ENCODE results near the gene HDAC7.

The HDAC7 gene

GRCh38 chr12:47776471-47777143 lies 43.1 kb downstream of the HDAC7 start:
- DNase-seq = no peak

GRCh38 chr12:47775100-47775911 lies 44.4 kb downstream of the HDAC7 start:
- no peak for DNase-seq

- no peak for DNase-seq
Observed at GRCh38 chr12:47774663-47775062, 45.0 kb downstream of the HDAC7 start.

GRCh38 chr12:47773858-47774580 lies 45.7 kb downstream of the HDAC7 start:
- peak; percentile 67 for DNase-seq

DNA sequence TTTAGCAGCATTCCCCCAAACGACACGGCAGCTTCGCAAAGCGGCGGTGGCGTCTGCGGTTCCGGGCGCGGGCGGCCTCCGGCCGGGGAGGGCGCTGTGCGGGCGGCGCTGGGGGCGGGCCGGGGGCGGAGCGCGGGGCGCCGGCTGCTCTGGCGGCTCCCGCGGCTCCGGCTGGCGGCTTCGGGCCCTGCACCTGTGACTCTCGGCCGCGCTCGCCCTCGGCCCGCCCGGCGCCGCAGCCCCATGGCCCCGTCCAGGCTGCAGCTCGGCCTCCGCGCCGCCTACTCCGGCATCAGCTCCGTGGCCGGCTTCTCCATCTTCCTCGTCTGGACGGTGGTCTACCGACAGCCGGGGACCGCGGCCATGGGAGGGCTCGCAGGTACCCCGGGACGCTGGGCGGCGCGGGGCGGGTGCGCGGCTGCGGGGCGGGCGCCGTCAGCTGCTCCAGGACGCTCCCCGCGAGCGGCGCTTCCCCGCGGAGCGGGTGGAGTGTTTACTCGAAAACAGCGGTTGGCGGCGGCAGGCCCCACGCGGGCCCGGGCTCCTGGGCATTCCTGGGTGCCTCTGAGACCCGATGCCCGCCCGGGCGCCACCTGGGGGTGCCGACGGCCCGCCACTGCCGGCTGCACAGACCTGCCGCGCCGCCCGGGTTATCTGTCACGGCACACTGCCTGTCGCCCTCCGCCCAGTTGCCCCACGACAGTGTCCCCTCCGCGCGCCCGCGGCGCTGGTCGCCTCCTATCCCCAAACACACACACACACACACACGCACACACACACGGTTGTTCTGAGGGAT lies 46.4 kb downstream of the HDAC7 start, which contains the start of gene SLC48A1:
SLC48A1 (plus strand) TSS at position 177 of the 796 bp plus-strand sequence; CDS start at position 244, 67 bp downstream.
- peak; percentile 85 for DNase-seq

DNA sequence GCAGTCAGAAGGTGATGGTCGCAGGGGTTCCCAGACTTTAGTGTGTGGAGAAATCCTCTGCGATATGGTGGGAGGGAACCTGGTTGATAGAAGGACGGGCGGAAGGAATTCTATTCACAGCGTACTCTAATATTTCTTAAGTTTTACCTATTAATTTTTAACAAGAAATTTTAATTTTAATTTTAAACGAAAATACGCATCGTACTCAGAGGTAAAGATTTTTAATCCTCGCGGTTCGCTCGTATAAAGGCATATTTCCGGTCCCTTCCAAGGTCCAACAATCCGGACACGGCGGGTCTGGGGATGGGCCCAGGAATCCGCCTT lies 47.0 kb downstream of the HDAC7 start:
- no peak for DNase-seq

DNA sequence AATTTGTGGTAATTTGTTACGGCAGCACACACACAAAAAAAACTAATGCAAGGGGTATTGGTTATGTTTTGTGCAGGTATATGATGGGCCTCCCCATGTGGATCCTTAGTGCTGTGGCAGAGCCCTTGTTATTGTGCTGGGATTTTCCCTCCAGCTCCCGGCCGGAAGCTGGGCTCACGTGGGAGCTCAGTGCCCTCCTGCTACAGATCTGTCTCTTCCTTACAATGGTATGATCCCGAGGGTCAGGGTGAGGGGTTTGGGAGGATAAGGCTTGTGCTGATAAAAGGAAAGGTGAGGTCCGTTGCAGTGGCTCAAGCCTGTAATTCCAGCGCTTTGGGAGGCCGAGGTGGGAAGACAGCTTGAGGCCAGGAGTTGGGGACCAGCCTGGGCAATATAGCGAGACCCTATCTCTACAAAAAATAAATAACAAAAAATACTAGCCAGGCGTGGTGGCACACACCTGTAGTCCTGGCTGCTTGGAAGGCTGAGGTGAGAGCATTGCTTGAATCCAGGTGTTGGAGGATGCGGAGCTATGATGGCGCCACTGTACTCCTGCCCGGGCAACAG lies 47.5 kb downstream of the HDAC7 start:
- no peak for DNase-seq

DNA sequence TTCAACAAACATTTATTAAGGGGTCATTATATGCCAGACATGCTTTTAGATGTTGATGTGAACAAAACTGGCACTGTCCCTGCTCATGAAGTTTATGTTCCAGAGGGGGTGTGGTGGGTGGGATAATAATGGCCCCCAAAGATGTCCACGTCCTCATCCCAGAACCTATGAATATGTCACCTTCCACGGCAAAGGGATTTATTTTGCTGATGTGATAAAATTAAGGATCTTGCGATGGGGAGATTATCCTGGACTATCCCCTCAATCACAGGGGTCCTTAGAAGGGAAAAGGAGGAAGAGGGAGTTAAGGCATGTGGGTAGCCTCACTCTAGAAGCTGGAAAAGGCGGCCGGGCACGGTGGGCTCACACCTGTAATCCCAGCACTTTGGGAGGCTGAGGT lies 48.4 kb downstream of the HDAC7 start:
- DNase-seq = no peak

DNA sequence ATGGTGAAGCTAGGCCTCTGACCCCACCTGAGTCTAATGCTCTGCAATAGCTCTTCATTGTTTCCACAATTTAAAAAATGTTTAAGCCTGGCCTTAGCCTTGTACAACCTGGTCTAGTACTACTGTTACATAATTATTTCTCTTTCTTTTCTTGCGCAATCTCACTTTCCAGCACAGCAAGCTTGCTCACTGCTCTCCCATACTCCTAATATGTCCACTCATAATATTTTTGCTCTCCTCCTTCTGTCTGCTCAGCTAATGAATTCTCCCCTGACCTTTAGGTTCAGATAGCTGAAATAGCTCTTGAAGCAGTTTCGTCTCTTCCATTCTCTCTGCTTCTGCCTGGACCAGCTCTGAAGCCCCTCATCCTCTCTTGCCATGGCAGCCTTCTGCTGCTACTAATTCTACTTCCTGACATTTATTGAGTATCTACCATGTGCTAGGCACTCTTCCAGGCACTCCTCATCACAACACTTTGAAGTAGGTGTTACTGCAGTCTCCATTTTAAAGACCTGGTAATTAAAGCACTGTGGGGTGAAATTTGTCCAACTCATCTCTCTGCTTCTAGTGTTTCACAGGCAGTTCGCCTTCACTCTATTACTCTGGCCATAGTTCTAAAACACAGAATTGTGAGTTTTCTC lies 49.5 kb downstream of the HDAC7 start:
- no peak for DNase-seq

DNA sequence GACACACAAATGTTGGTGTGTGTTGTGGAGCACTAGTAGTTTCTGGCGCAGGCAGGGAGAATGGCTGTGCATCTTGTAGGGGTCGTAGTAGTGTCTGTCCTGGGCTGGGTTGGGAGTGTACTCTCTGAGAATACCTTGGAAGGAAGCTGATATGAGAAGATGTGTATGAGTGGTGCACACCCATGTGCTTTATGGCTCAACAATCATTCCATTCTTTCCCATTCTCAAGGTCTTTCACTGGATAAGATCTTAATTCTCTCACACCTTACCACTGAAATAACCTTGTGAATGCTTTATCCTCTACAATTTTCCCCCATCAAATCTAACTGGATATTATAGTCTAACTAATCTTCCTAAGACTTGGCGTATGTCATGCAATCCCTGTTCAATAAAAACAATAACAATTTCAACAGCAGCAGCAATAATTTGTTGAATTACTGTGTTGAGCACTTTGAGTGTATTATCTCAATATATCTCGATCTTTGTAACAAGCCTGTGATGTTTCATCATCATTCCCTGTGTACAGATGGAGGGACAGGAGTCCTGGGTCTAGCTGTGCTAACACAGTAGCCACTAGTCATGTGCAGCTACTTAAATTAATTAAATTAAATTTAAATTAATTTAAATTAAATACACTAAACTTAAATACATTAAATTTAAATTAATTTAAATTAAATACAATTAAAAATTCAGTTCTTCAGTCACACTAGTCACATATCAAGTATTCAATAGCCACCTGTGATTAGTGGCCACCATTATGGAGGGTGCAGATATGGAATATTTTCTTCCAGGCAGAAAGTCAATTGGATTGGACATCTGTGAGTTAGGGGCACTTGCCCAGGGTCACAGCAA lies 50.2 kb downstream of the HDAC7 start:
- DNase-seq = no peak

DNA sequence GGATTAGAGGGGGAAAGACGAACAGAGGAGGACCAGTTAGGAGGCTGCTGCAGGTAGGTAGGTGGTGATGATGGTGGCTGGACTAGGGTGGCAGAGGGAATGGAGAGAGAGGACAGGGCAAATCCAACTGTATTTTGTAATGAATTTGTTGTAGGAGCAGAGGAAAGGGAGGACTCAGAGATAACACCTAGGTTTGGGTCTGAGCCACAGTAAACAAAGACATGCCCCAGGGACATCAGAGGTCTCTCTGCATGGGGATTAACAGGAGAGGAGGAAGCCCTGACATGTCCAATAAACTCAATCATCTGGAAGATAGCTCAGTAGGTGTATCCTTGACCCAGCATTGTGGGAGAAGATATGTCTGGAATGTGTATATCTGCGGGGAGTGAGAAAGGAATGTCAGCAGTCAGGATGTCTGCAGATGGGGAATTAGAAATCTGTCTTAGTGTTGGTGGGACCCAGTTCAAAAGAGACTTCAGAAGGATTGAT lies 51.3 kb downstream of the HDAC7 start:
- DNase-seq = no peak

DNA sequence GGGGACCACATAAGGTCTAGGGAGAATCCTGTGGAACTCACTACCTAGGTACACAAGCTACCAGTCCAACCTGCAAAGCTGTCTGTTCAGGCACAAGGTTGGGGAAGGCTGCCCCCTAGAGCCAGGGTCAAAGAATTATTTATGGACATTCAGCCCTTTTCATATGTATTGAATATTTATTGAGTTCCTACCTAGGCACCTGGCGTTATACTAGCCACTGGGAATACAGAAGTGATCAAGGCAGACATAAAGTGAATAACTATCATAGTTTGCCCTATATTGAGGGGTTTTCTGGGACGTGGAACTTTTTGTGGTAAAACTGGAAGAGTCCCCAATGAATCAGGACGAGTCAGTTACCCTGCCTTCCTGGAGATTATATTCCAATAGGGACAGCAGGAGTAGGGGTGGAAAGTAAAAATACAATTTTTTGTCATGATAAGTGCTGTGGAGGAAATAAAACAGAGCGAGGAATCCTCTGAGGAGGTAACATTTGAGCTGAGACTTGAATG lies 52.4 kb downstream of the HDAC7 start:
- DNase-seq = peak; percentile 72

GRCh38 chr12:47766502-47767215 lies 53.0 kb downstream of the HDAC7 start:
- no peak for DNase-seq

DNA sequence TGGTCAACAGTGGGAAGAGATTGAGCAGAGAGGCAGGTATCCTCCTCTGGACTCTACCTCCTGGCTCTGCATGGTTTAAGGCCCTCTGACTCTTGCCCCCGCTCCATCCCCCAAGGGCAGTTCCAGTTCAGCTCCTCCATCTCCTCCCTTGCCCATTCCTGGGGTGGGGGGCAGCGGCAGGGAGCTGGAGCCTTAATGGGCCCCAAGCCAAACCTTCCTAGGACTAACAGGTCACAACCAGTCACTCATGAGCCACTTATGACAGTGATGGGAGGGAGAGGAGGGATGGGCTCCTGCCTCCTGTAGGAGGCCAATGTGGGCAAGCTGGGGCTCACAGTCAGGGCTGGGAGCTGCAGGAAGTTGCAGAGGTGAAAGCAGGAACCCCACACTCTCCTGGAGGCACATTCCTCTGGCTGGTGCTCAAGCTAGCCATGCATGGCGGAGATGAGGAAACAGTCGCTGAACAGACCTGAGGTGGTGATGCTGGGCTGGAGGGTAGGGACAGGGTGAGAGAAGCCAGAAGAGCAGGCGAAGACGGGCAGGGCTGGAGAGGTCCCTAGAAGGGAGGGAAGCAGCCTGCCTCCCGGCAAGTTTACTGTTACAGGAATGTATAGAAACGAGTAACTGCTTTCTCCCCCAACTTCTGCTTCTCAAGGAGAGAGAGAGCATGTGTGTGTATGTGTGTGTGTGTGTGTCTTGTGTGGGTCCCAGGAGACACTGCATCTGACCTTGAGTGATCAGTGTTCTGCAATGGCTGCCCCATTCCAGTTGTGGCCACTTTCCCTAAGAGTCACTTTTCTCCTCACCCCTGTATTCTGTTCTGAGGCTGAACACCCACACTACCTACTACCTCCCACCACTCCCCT lies 56.0 kb downstream of the HDAC7 start:
- no peak for DNase-seq

- DNase-seq = no peak
Observed at GRCh38 chr12:47762850-47763465, 56.7 kb downstream of the HDAC7 start.

- DNase-seq = peak; percentile 84
Observed at GRCh38 chr12:47758834-47759690, 60.6 kb downstream of the HDAC7 start, which contains the start of gene RAPGEF3. TSS of gene RAPGEF3 (minus strand) at chr12:47758880. CDS start at chr12:47758556, 324 bp downstream.

DNA sequence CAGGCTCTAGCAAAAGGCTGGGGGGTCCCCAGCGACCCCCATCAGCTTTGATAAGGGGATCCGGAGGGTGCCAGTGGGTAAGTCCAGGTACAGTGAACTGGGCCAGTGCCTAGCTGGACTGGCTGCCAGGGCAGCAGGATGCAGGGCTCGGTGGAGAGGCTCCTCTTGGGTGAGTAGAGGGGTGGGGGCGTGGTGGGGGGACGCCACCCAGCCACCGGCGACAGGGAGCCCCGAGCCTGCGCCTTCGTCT lies 61.2 kb downstream of the HDAC7 start:
- DNase-seq = no peak

Measured in NCI-H1092 treated with DMSO at 0.1 percent for 48 hours (cell line).